OCI-LY1 (cell line): ENCODE data around the gene TMEM121.

Experiments used
- H2AFZ ChIP-seq: fragments of 200-600 bp; sonication (generic), shearing (Covaris generic); 2 replicates; pipeline ENCODE4 v1.6.0; 2014; ENCODE audit warnings: antibody characterized with exemption, mild to moderate bottlenecking, low read length
- H3F3A ChIP-seq: fragments of 200-600 bp; sonication (generic), shearing (Covaris generic); 2 replicates; pipeline ENCODE4 v1.6.0; 2014; ENCODE audit warnings: mild to moderate bottlenecking, antibody characterized with exemption, low read length, moderate library complexity; ENCODE audit not compliant: insufficient read depth
- H3K27ac ChIP-seq: fragments of 200-600 bp; sonication (generic); 2 replicates; pipeline ENCODE4 v1.5.1; 2014; ENCODE audit warnings: low read length, mixed run types, mild to moderate bottlenecking, low read depth; ENCODE audit not compliant: poor library complexity, severe bottlenecking
- H3K27me3 ChIP-seq: fragments of 200-600 bp; sonication (generic); 2 replicates; pipeline ENCODE4 v1.6.0; 2014; ENCODE audit warnings: antibody characterized with exemption, mild to moderate bottlenecking, low read length, moderate library complexity; ENCODE audit not compliant: insufficient read depth
- H3K36me3 ChIP-seq: fragments of 200-600 bp; sonication (generic); 2 replicates; pipeline ENCODE4 v1.6.1; 2014; ENCODE audit warnings: mild to moderate bottlenecking, antibody characterized with exemption, low read length, moderate library complexity, mixed read lengths; ENCODE audit not compliant: insufficient read depth
- H3K4me1 ChIP-seq: fragments of 200-600 bp; sonication (generic); 2 replicates; pipeline ENCODE4 v1.5.1; 2014; ENCODE audit warnings: mild to moderate bottlenecking, low read length, moderate library complexity; ENCODE audit not compliant: insufficient read depth, severe bottlenecking
- H3K4me2 ChIP-seq: fragments of 200-600 bp; sonication (generic), shearing (Covaris generic); 2 replicates; pipeline ENCODE4 v1.6.1; 2014; ENCODE audit warnings: low read length
- H3K4me3 ChIP-seq: fragments of 200-600 bp; sonication (generic); 2 replicates; pipeline ENCODE4 v1.5.1; 2014; ENCODE audit warnings: low read length, low read depth, mild to moderate bottlenecking, mixed read lengths; ENCODE audit not compliant: poor library complexity, severe bottlenecking
- H3K79me2 ChIP-seq: fragments of 200-600 bp; shearing (Covaris generic); 2 replicates; pipeline ENCODE4 v1.6.1; 2016; ENCODE audit warnings: mixed run types, low read length, mixed read lengths; ENCODE audit not compliant: insufficient read depth
- H3K9ac ChIP-seq: fragments of 200-600 bp; sonication (generic), shearing (Covaris generic); 2 replicates; pipeline ENCODE4 v1.6.1; 2014; ENCODE audit warnings: mild to moderate bottlenecking, low read length, mixed read lengths
- H3K9me2 ChIP-seq: fragments of 200-600 bp; sonication (generic), shearing (Covaris generic); 2 replicates; pipeline ENCODE4 v1.6.1; 2014; ENCODE audit warnings: low read depth, mild to moderate bottlenecking, low read length, mixed read lengths
- H3K9me3 ChIP-seq: fragments of 200-600 bp; shearing (Covaris generic); 2 replicates; pipeline ENCODE4 v1.6.1; 2014; ENCODE audit warnings: low read length, mixed read lengths
- H4K20me1 ChIP-seq: fragments of 200-600 bp; sonication (generic), shearing (Covaris generic); 2 replicates; pipeline ENCODE4 v1.6.0; 2016; ENCODE audit warnings: mild to moderate bottlenecking, low read length; ENCODE audit not compliant: insufficient read depth
- EZH2 ChIP-seq: fragments of 200-600 bp; sonication (generic), shearing (Covaris generic); IDR thresholded peaks from 2 replicates; pipeline ENCODE4 v1.8.0; 2017; ENCODE audit warnings: borderline replicate concordance, mixed run types, mild to moderate bottlenecking, antibody characterized with exemption, low read length, moderate library complexity, mixed read lengths
- TF ChIP-seq, protein P1 (sequence below): fragments of 200-600 bp; sonication (generic), shearing (Covaris generic); IDR thresholded peaks from 2 replicates; pipeline ENCODE4 v1.5.1; 2017; ENCODE audit warnings: mild to moderate bottlenecking, antibody characterized with exemption, low read length, moderate library complexity, mixed read lengths

TMEM121 gene

DNA sequence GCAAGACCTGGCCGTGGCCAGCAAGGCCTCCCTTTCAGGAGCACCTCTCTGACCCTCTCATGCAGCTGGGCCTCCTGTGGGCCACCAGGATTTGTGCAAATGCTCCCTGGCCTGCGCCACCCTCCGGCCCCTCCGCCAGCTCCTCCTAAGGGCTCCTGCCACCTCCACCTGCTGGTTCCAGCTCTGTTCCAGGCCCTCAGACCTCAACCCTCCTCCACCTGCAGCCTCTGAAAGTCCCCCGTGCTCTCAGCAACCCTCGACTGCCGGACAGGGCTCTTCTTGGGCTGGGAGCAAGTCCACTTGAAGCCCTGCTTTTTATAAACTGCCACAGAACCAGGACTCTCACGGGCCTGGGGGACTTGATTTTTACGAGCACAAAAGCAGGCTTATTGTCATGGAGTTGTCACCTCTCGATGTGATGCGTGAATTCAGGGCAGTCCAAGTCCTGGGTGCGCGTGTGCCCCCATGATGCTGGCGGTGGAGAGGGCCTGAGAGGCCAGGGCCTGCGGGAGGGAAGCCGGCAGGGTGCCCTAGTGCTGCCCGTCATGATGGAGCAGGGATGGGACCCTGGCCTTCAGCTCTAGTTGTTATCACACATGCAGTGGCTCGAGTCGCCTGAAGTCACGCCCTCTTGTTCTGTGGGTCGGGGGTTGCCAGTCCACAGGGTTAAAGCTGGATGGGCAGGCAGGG lies 26.2 kb upstream of the TMEM121 start:
- H3K4me1 ChIP-seq: no peaks in the 10 kb centered on the region
- no peaks in the 10 kb centered on the region for H3K79me2 ChIP-seq
- H3F3A ChIP-seq: no peaks in the 10 kb centered on the region
- 0 out of 2 replicates have a peak, but pooled peaks cover 5% of the 10 kb centered on the region for H3K27me3 ChIP-seq
- H4K20me1 ChIP-seq: no peaks in the 10 kb centered on the region
- no peaks in the 10 kb centered on the region for H3K9me2 ChIP-seq
- peaks cover 10% of the 10 kb centered on the region for H3K36me3 ChIP-seq
- no peaks in the 10 kb centered on the region for H3K9me3 ChIP-seq
- no peak overlapping the region for H2AFZ ChIP-seq
- no peak overlapping the region for H3K9ac ChIP-seq
- no peak overlapping the region for H3K4me3 ChIP-seq
- no peak overlapping the region for H3K27ac ChIP-seq
- no peak for TF ChIP-seq EZH2
- TF ChIP-seq, protein P1, sequence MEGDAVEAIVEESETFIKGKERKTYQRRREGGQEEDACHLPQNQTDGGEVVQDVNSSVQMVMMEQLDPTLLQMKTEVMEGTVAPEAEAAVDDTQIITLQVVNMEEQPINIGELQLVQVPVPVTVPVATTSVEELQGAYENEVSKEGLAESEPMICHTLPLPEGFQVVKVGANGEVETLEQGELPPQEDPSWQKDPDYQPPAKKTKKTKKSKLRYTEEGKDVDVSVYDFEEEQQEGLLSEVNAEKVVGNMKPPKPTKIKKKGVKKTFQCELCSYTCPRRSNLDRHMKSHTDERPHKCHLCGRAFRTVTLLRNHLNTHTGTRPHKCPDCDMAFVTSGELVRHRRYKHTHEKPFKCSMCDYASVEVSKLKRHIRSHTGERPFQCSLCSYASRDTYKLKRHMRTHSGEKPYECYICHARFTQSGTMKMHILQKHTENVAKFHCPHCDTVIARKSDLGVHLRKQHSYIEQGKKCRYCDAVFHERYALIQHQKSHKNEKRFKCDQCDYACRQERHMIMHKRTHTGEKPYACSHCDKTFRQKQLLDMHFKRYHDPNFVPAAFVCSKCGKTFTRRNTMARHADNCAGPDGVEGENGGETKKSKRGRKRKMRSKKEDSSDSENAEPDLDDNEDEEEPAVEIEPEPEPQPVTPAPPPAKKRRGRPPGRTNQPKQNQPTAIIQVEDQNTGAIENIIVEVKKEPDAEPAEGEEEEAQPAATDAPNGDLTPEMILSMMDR: no peak
- H3K4me2 ChIP-seq: no peak overlapping the region

DNA sequence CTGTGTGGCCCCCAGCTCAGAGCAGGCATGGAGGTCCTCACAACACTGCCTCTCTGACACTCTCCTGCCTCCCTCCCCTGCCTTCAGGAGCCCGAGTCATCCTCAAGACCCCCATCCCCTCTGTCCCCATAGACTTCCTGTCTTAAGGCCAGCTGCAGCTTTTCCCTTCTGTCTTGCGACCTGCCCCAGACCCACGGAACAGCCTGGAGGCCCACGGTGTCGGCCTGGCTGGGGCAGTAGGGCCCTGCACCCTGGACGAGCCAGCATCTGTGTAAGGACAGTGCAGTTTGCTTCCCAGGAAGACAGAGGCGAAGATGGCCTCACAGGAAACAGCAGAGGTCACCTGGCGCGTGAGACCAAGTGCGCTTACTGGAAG lies 25.7 kb upstream of the TMEM121 start:
- Histone ChIP-seq H3F3A (no peaks in the 10 kb centered on the region), H3K4me2 (no peak overlapping the region), H3K9ac (no peak overlapping the region), H4K20me1 (no peaks in the 10 kb centered on the region), H3K4me1 (no peaks in the 10 kb centered on the region), H3K27ac (no peak overlapping the region), H3K4me3 (no peak overlapping the region), H3K9me2 (no peaks in the 10 kb centered on the region), H3K9me3 (no peaks in the 10 kb centered on the region), H3K27me3 (0 out of 2 replicates have a peak, but pooled peaks cover 5% of the 10 kb centered on the region), H2AFZ (no peak overlapping the region), H3K79me2 (no peaks in the 10 kb centered on the region), H3K36me3 (peaks cover 10% of the 10 kb centered on the region)
- TF ChIP-seq EZH2: no peak
- TF ChIP-seq, protein P1: no peak

DNA sequence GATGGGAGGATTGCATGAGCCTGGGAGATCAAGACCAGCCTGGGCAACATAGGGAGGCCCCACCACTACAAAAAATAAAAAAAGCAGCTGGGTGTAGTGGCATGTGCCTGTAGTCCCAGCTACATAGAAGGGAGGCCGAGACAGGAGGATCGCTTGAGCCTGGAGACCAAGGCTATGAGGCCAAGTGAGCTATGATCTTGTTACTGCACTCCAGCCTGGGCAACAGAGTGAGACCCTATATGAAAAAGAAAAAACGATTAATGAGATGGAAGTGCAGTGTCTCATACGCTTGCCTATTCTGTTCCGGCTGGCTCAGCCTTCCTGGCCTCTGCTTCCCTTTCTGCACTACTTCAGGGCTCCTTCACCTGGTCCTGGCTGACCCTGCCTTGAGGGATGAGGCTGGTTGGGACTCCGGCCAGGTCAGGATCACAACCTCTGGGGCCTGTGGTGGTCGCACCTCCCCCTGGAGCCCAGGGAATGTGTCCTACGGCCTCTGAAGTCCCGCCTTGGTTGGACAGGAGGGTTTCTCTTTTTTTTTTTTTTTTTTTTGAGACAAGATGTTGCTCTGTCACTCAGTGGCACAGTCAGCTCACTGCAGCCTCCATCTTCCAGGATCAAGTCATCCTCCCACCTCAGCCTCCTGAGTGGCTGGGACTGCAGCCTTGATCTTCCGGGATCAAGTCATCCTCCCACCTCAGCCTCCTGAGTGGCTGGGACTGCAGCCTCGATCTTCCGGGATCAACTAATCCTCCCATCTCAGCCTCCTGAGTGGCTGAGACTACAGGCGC lies 24.7 kb upstream of the TMEM121 start:
- no peak overlapping the region for H2AFZ ChIP-seq
- H4K20me1 ChIP-seq: no peaks in the 10 kb centered on the region
- no peaks in the 10 kb centered on the region for H3K9me3 ChIP-seq
- no peak overlapping the region for H3K4me3 ChIP-seq
- no peaks in the 10 kb centered on the region for H3K4me1 ChIP-seq
- H3K27ac ChIP-seq: no peak overlapping the region
- no peak overlapping the region for H3K4me2 ChIP-seq
- TF ChIP-seq EZH2: no peak
- TF ChIP-seq, protein P1: no peak
- H3K79me2 ChIP-seq: no peaks in the 10 kb centered on the region
- no peaks in the 10 kb centered on the region for H3F3A ChIP-seq
- H3K36me3 ChIP-seq: peaks cover 10% of the 10 kb centered on the region
- H3K27me3 ChIP-seq: 0 out of 2 replicates have a peak, but pooled peaks cover 5% of the 10 kb centered on the region
- H3K9me2 ChIP-seq: no peaks in the 10 kb centered on the region
- no peak overlapping the region for H3K9ac ChIP-seq
